ENCODE measurements around the gene FGF12. TPM values are rescaled to one million over a fixed set of nuclear protein-coding genes. Genes with fewer than 3 reads are reported as not detected.

Gene FGF12
- total and polyA plus RNA-seq, 2 donors (not counting 1 experiment from before 2014, with no cell fraction given), result 0.03 TPM; not detected in 1

DNA sequence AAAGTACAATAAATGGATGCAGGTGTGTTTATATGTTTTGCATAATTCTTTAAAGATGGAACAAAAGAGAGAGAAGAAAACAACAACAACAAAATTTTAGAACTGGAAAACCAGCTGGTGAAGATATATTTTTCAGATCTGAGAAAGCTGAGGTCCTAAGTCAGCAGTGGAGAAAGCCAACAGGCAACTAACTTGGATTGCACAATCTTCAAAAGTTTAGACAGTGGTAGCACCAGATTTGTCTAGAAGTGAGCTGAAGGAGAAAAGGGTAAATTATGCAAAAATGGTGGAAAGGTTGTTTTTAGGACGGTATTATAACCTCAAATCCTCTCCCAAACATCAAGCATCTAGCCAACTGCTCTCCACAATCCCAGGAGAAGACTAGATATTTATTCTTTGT lies 17.0 kb downstream of the FGF12 start:
- no peak overlapping the region for H3K4me2 ChIP-seq (replicated peaks; ENCODE audit: low read depth, low read length, poor library complexity, severe bottlenecking)

DNA sequence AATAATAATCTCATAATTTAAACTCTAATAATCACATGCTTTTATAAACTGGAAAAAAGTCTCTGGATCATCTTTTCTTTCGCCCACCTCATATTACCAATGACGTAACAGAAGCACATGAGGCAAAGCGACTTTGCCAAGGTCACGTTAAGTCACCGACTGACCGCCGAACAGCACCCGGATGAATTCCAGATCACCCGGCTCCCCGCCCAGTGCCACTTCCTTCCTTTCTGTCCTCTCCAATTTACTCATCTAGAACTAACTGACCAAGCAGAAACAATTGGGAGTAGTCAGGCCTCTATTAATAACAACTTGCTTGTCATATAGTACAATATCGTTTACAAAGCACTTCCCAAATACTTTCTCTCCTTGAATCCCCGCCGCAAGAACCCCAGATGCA lies 21.1 kb downstream of the FGF12 start:
- TF ChIP-seq, protein P1, sequence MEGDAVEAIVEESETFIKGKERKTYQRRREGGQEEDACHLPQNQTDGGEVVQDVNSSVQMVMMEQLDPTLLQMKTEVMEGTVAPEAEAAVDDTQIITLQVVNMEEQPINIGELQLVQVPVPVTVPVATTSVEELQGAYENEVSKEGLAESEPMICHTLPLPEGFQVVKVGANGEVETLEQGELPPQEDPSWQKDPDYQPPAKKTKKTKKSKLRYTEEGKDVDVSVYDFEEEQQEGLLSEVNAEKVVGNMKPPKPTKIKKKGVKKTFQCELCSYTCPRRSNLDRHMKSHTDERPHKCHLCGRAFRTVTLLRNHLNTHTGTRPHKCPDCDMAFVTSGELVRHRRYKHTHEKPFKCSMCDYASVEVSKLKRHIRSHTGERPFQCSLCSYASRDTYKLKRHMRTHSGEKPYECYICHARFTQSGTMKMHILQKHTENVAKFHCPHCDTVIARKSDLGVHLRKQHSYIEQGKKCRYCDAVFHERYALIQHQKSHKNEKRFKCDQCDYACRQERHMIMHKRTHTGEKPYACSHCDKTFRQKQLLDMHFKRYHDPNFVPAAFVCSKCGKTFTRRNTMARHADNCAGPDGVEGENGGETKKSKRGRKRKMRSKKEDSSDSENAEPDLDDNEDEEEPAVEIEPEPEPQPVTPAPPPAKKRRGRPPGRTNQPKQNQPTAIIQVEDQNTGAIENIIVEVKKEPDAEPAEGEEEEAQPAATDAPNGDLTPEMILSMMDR (IDR thresholded peaks at IDR 0.05), result no peak
- TF ChIP-seq EZH2 (IDR thresholded peaks at IDR 0.05; ENCODE audit: borderline replicate concordance, insufficient read depth, low read depth, low read length, poor library complexity, severe bottlenecking), result no peak
- Mint-ChIP-seq H3K4me3 (no peak overlapping the region), H3K27ac (no peak overlapping the region), H3K27me3 (no peaks in the 10 kb centered on the region), H3K4me1 (no peaks in the 10 kb centered on the region), H3K9me3 (ENCODE audit: insufficient read depth) (peaks cover 3% of the 10 kb centered on the region)
- Histone ChIP-seq H3K9me3 (ENCODE audit: control extremely low read depth in 1 of 3, control insufficient read depth in 2 of 3, insufficient read depth in 1 of 3, low read length in 2 of 3) (no peaks in the 10 kb centered on the region), H2AFZ (ENCODE audit: insufficient read depth, low read depth, low read length, poor library complexity, severe bottlenecking) (no peak overlapping the region), H3K4me3 (ENCODE audit: control extremely low read depth in 1 of 5, extremely low read depth in 1 of 5, insufficient read depth in 1 of 5, low read depth in 2 of 5, low read length in 4 of 5) (no peak overlapping the region), H3K79me2 (ENCODE audit: control insufficient read depth, insufficient read depth, low read length) (no peaks in the 10 kb centered on the region), H3K9ac (ENCODE audit: low read length) (no peak overlapping the region), H3K27me3 (replicated peaks in 1 of 4; ENCODE audit: control extremely low read depth in 1 of 4, control insufficient read depth in 3 of 4, insufficient read depth in 4 of 4, low read length in 3 of 4) (no peaks in the 10 kb centered on the region), H3K4me2 (replicated peaks; ENCODE audit: low read depth, low read length, poor library complexity, severe bottlenecking) (no peak overlapping the region), H3K4me1 (ENCODE audit: control insufficient read depth in 2 of 2, insufficient read depth in 2 of 2, low read length in 2 of 2) (no peaks in the 10 kb centered on the region), H3K27ac (ENCODE audit: low read length in 2 of 2) (no peak overlapping the region), H3K36me3 (replicated peaks in 1 of 2; ENCODE audit: control extremely low read depth in 1 of 2, control insufficient read depth in 1 of 2, extremely low read depth in 1 of 2, insufficient read depth in 2 of 2, low read length in 1 of 2) (no peaks in the 10 kb centered on the region), H4K20me1 (ENCODE audit: control insufficient read depth, insufficient read depth, low read length, poor library complexity, severe bottlenecking) (no peaks in the 10 kb centered on the region)
- POLR2A ChIA-PET, result no interaction called here
- CTCF ChIA-PET, result no interaction called here
- DNase-seq, result no peak
- intact Hi-C loops (cut with micrococcal nuclease), result no loop called here
- WGBS (ENCODE audit: insufficient coverage), result 98% methylated on average over 11 of the region's 13 CpGs
- ATAC-seq (ENCODE audit: low read depth), result no peak

More for the DNA sequence above, 17.0 kb downstream of the FGF12 start:
- Histone ChIP-seq H3K4me1 (ENCODE audit: control insufficient read depth in 2 of 2, insufficient read depth in 2 of 2, low read length in 2 of 2) (no peaks in the 10 kb centered on the region), H2AFZ (ENCODE audit: insufficient read depth, low read depth, low read length, poor library complexity, severe bottlenecking) (no peak overlapping the region), H3K4me3 (ENCODE audit: control extremely low read depth in 1 of 5, extremely low read depth in 1 of 5, insufficient read depth in 1 of 5, low read depth in 2 of 5, low read length in 4 of 5) (no peak overlapping the region), H3K27ac (ENCODE audit: low read length in 2 of 2) (no peak overlapping the region), H4K20me1 (ENCODE audit: control insufficient read depth, insufficient read depth, low read length, poor library complexity, severe bottlenecking) (no peaks in the 10 kb centered on the region), H3K79me2 (ENCODE audit: control insufficient read depth, insufficient read depth, low read length) (no peaks in the 10 kb centered on the region), H3K36me3 (replicated peaks in 1 of 2; ENCODE audit: control extremely low read depth in 1 of 2, control insufficient read depth in 1 of 2, extremely low read depth in 1 of 2, insufficient read depth in 2 of 2, low read length in 1 of 2) (no peaks in the 10 kb centered on the region), H3K27me3 (replicated peaks in 1 of 4; ENCODE audit: control extremely low read depth in 1 of 4, control insufficient read depth in 3 of 4, insufficient read depth in 4 of 4, low read length in 3 of 4) (no peaks in the 10 kb centered on the region), H3K9ac (ENCODE audit: low read length) (no peak overlapping the region), H3K9me3 (ENCODE audit: control extremely low read depth in 1 of 3, control insufficient read depth in 2 of 3, insufficient read depth in 1 of 3, low read length in 2 of 3) (no peaks in the 10 kb centered on the region)
- TF ChIP-seq, protein P1 (IDR thresholded peaks at IDR 0.05), result no peak
- TF ChIP-seq EZH2 (IDR thresholded peaks at IDR 0.05; ENCODE audit: borderline replicate concordance, insufficient read depth, low read depth, low read length, poor library complexity, severe bottlenecking), result no peak
- DNase-seq (no peak), ATAC-seq (ENCODE audit: low read depth) (no peak)
- CTCF ChIA-PET, result no interaction called here
- peaks cover 3% of the 10 kb centered on the region for H3K9me3 Mint-ChIP-seq (ENCODE audit: insufficient read depth)
- no peaks in the 10 kb centered on the region for H3K27me3 Mint-ChIP-seq
- H3K4me3 Mint-ChIP-seq, result no peak overlapping the region
- WGBS (ENCODE audit: insufficient coverage), result no CpG with 5 or more reads among the region's 1 CpG
- POLR2A ChIA-PET, result no interaction called here
- intact Hi-C loops (cut with micrococcal nuclease), result no loop called here
- no peak overlapping the region for H3K27ac Mint-ChIP-seq
- no peaks in the 10 kb centered on the region for H3K4me1 Mint-ChIP-seq
